Putamen (tissue), 1 donor: ENCODE data around the gene RIGI.
"Not testable (repeated sequence)": the region's sequence is repeated elsewhere in the genome, so short reads cannot be mapped to it uniquely, and the experiment has no call there.

Experiments
- DNase-seq: peaks from one replicate; pipeline ENCODE4 v3.0.0-alpha.2; 2016; ENCODE audit warnings: low spot score

The RIGI gene

GRCh38 chr9:32526041-32526706 is at the start of gene RIGI:
Gene RIGI (minus strand): TSS chr9:32526196. CDS start chr9:32526166, 30 bp downstream.
- peak; percentile 84 for DNase-seq

- no peak for DNase-seq
Measured at GRCh38 chr9:32574858-32575257, 48.9 kb upstream of the RIGI start.

GRCh38 chr9:32573821-32574220 is 47.8 kb upstream of the RIGI start:
- no peak for DNase-seq

GRCh38 chr9:32572900-32573523 is 47.0 kb upstream of the RIGI start, which contains the start of gene NDUFB6:
Gene NDUFB6 (minus strand): TSS chr9:32573159. CDS start chr9:32573060, 99 bp downstream.
- DNase-seq: peak; percentile 93

GRCh38 chr9:32571969-32572899 is 46.2 kb upstream of the RIGI start:
- peak; percentile 64 for DNase-seq

GRCh38 chr9:32570262-32570661 is 44.3 kb upstream of the RIGI start:
- no peak for DNase-seq

GRCh38 chr9:32566770-32567169 is 40.8 kb upstream of the RIGI start:
- DNase-seq: no peak

GRCh38 chr9:32565967-32566366 is 40.0 kb upstream of the RIGI start:
- DNase-seq: no peak

- no peak for DNase-seq
Measured at GRCh38 chr9:32558408-32558934, 32.5 kb upstream of the RIGI start.

GRCh38 chr9:32554591-32554990 is 28.6 kb upstream of the RIGI start:
- DNase-seq: no peak

GRCh38 chr9:32554107-32554506 is 28.1 kb upstream of the RIGI start:
- no peak for DNase-seq

- peak; percentile 94 for DNase-seq
Measured at GRCh38 chr9:32552172-32552872, 26.3 kb upstream of the RIGI start, which contains the start of the genes SMIM27 and TOPORS. Gene SMIM27 (plus strand): TSS chr9:32552327. CDS start chr9:32552435, 108 bp downstream. Gene TOPORS (minus strand): TSS chr9:32552586. CDS start chr9:32552436, 150 bp downstream.

GRCh38 chr9:32551276-32552051 is 25.5 kb upstream of the RIGI start:
- peak; percentile 46 for DNase-seq

- DNase-seq: peak; percentile 93
Measured at GRCh38 chr9:32550562-32551275, 24.7 kb upstream of the RIGI start.

GRCh38 chr9:32550150-32550561 is 24.2 kb upstream of the RIGI start:
- DNase-seq: peak; percentile 39

- DNase-seq: not testable (repeated sequence)
Measured at GRCh38 chr9:32548213-32548612, 22.2 kb upstream of the RIGI start.

- DNase-seq: no peak
Measured at GRCh38 chr9:32545884-32546283, 19.9 kb upstream of the RIGI start.

GRCh38 chr9:32543047-32543446 is 17.1 kb upstream of the RIGI start:
- DNase-seq: no peak

- no peak for DNase-seq
Measured at GRCh38 chr9:32533816-32534215, 7.8 kb upstream of the RIGI start.

GRCh38 chr9:32533336-32533735 is 7.3 kb upstream of the RIGI start:
- DNase-seq: no peak
